Measurements from ENCODE around the gene LDB1.

The LDB1 gene

GRCh38 chr10:102147561-102147960 lies 27.4 kb upstream of the LDB1 start:
- no CpG with 5 or more reads among the region's 1 CpG for WGBS, 2 donors (ENCODE audit: extremely low coverage in 2 of 2, insufficient read length in 2 of 2, insufficient replicate concordance in 1 of 2)
- Histone ChIP-seq H3K4ac (ENCODE audit: low read length) (no peak overlapping the region), H2BK12ac (ENCODE audit: low read length) (no peak overlapping the region), H3K9me3 (replicated peaks in 1 of 2; ENCODE audit: control insufficient read depth in 2 of 2, insufficient read depth in 1 of 2, low read depth in 1 of 2, low read length in 2 of 2) (peaks cover 0 to 2% of the 10 kb centered on the region in 2 donors), H3K4me3 (ENCODE audit: low read length in 2 of 2) (no peak overlapping the region), H2BK120ac (ENCODE audit: low read depth, low read length) (no peak overlapping the region), H4K8ac (ENCODE audit: low read depth, low read length) (no peak overlapping the region), H3K14ac (ENCODE audit: low read length) (no peak overlapping the region), H3K18ac (ENCODE audit: low read length) (no peak overlapping the region), H3K23ac (ENCODE audit: low read depth, low read length, poor library complexity) (no peak overlapping the region), H3K9ac (ENCODE audit: low read depth, low read length, poor library complexity) (no peak overlapping the region), H3K27ac (replicated peaks; ENCODE audit: low read length) (no peak overlapping the region), H3K4me2 (ENCODE audit: insufficient read depth, low read length, poor library complexity, severe bottlenecking) (no peak overlapping the region), H2AFZ (ENCODE audit: low read length) (no peak overlapping the region), H2AK5ac (ENCODE audit: low read depth, low read length) (no peak overlapping the region), H2BK5ac (ENCODE audit: low read length) (no peak overlapping the region), H4K91ac (ENCODE audit: low read depth, low read length, poor library complexity) (no peak overlapping the region), H3K79me1 (ENCODE audit: low read depth, low read length) (peaks cover 3% of the 10 kb centered on the region), H3K36me3 (replicated peaks in 1 of 2; ENCODE audit: control insufficient read depth in 2 of 2, insufficient read depth in 2 of 2, low read length in 2 of 2) (peaks cover 52 to 79% of the 10 kb centered on the region in 2 donors), H3K4me1 (ENCODE audit: control insufficient read depth in 2 of 2, insufficient read depth in 1 of 2, low read depth in 1 of 2, low read length in 2 of 2) (peaks cover 5 to 7% of the 10 kb centered on the region in 2 donors), H3K27me3 (ENCODE audit: control insufficient read depth in 3 of 3, insufficient read depth in 3 of 3, low read depth in 1 of 3, low read length in 3 of 3) (no peaks in the 10 kb centered on the region), H2BK15ac (ENCODE audit: low read length) (no peak overlapping the region)
- DNase-seq (ENCODE audit: low spot score) = no peak

- Histone ChIP-seq H2BK120ac (ENCODE audit: low read depth, low read length) (no peak overlapping the region), H3K14ac (ENCODE audit: low read length) (no peak overlapping the region), H2BK12ac (ENCODE audit: low read length) (no peak overlapping the region), H3K4me1 (ENCODE audit: control insufficient read depth in 2 of 2, insufficient read depth in 1 of 2, low read depth in 1 of 2, low read length in 2 of 2) (peaks cover 5% of the 10 kb centered on the region in 2 donors), H3K27ac (replicated peaks; ENCODE audit: low read length) (no peak overlapping the region), H4K91ac (ENCODE audit: low read depth, low read length, poor library complexity) (no peak overlapping the region), H3K18ac (ENCODE audit: low read length) (no peak overlapping the region), H3K36me3 (replicated peaks in 1 of 2; ENCODE audit: control insufficient read depth in 2 of 2, insufficient read depth in 2 of 2, low read length in 2 of 2) (peaks cover 52 to 80% of the 10 kb centered on the region in 2 donors), H3K79me1 (ENCODE audit: low read depth, low read length) (no peaks in the 10 kb centered on the region), H2AFZ (ENCODE audit: low read length) (no peak overlapping the region), H3K9me3 (replicated peaks in 1 of 2; ENCODE audit: control insufficient read depth in 2 of 2, insufficient read depth in 1 of 2, low read depth in 1 of 2, low read length in 2 of 2) (peaks cover 0 to 2% of the 10 kb centered on the region in 2 donors), H3K9ac (ENCODE audit: low read depth, low read length, poor library complexity) (no peak overlapping the region), H4K8ac (ENCODE audit: low read depth, low read length) (no peak overlapping the region), H2AK5ac (ENCODE audit: low read depth, low read length) (no peak overlapping the region), H3K4me2 (ENCODE audit: insufficient read depth, low read length, poor library complexity, severe bottlenecking) (no peak overlapping the region), H3K4me3 (ENCODE audit: low read length in 2 of 2) (no peak overlapping the region), H2BK5ac (ENCODE audit: low read length) (no peak overlapping the region), H3K23ac (ENCODE audit: low read depth, low read length, poor library complexity) (peak overlapping the region; percentile 38), H3K27me3 (ENCODE audit: control insufficient read depth in 3 of 3, insufficient read depth in 3 of 3, low read depth in 1 of 3, low read length in 3 of 3) (no peaks in the 10 kb centered on the region), H2BK15ac (ENCODE audit: low read length) (no peak overlapping the region), H3K4ac (ENCODE audit: low read length) (no peak overlapping the region)
- no CpG with 5 or more reads among the region's 17 CpGs for WGBS, 2 donors (ENCODE audit: extremely low coverage in 2 of 2, insufficient read length in 2 of 2, insufficient replicate concordance in 1 of 2)
- DNase-seq (ENCODE audit: low spot score) = no peak
Measured at GRCh38 chr10:102146971-102147428, 26.8 kb upstream of the LDB1 start.

GRCh38 chr10:102141583-102142107 lies 21.5 kb upstream of the LDB1 start:
- H3K9ac ChIP-seq (ENCODE audit: low read depth, low read length, poor library complexity) = no peak overlapping the region
- no peak overlapping the region for H2AFZ ChIP-seq (ENCODE audit: low read length)
- no peak overlapping the region for H3K18ac ChIP-seq (ENCODE audit: low read length)
- no peak overlapping the region for H3K14ac ChIP-seq (ENCODE audit: low read length)
- no peak overlapping the region for H2BK5ac ChIP-seq (ENCODE audit: low read length)
- no peak overlapping the region for H2BK15ac ChIP-seq (ENCODE audit: low read length)
- no peak overlapping the region for H2BK12ac ChIP-seq (ENCODE audit: low read length)
- no peak for DNase-seq (ENCODE audit: low spot score)
- peaks cover 69 to 85% of the 10 kb centered on the region in 2 donors for H3K36me3 ChIP-seq (replicated peaks in 1 of 2; ENCODE audit: control insufficient read depth in 2 of 2, insufficient read depth in 2 of 2, low read length in 2 of 2)
- no peak overlapping the region for H3K4me3 ChIP-seq (ENCODE audit: low read length in 2 of 2)
- H4K8ac ChIP-seq (ENCODE audit: low read depth, low read length) = no peak overlapping the region
- H3K4me2 ChIP-seq (ENCODE audit: insufficient read depth, low read length, poor library complexity, severe bottlenecking) = no peak overlapping the region
- H3K4me1 ChIP-seq (ENCODE audit: control insufficient read depth in 2 of 2, insufficient read depth in 1 of 2, low read depth in 1 of 2, low read length in 2 of 2) = no peaks in the 10 kb centered on the region
- WGBS, 2 donors (ENCODE audit: extremely low coverage in 2 of 2, insufficient read length in 2 of 2, insufficient replicate concordance in 1 of 2) = no CpG with 5 or more reads among the region's 4 CpGs
- H4K91ac ChIP-seq (ENCODE audit: low read depth, low read length, poor library complexity) = no peak overlapping the region
- no peak overlapping the region for H2AK5ac ChIP-seq (ENCODE audit: low read depth, low read length)
- peaks cover 0 to 2% of the 10 kb centered on the region in 2 donors for H3K9me3 ChIP-seq (replicated peaks in 1 of 2; ENCODE audit: control insufficient read depth in 2 of 2, insufficient read depth in 1 of 2, low read depth in 1 of 2, low read length in 2 of 2)
- H3K27ac ChIP-seq (replicated peaks; ENCODE audit: low read length) = no peak overlapping the region
- H3K27me3 ChIP-seq (ENCODE audit: control insufficient read depth in 3 of 3, insufficient read depth in 3 of 3, low read depth in 1 of 3, low read length in 3 of 3) = no peaks in the 10 kb centered on the region
- H3K4ac ChIP-seq (ENCODE audit: low read length) = no peak overlapping the region
- peaks cover 4% of the 10 kb centered on the region for H3K79me1 ChIP-seq (ENCODE audit: low read depth, low read length)
- no peak overlapping the region for H2BK120ac ChIP-seq (ENCODE audit: low read depth, low read length)
- H3K23ac ChIP-seq (ENCODE audit: low read depth, low read length, poor library complexity) = no peak overlapping the region

- Histone ChIP-seq H3K23ac (ENCODE audit: low read depth, low read length, poor library complexity) (no peak overlapping the region), H3K9ac (ENCODE audit: low read depth, low read length, poor library complexity) (no peak overlapping the region), H2BK15ac (ENCODE audit: low read length) (no peak overlapping the region), H4K91ac (ENCODE audit: low read depth, low read length, poor library complexity) (no peak overlapping the region), H3K14ac (ENCODE audit: low read length) (no peak overlapping the region), H2AK5ac (ENCODE audit: low read depth, low read length) (no peak overlapping the region), H3K9me3 (replicated peaks in 1 of 2; ENCODE audit: control insufficient read depth in 2 of 2, insufficient read depth in 1 of 2, low read depth in 1 of 2, low read length in 2 of 2) (peaks cover 0 to under 1% of the 10 kb centered on the region in 2 donors), H3K4ac (ENCODE audit: low read length) (no peak overlapping the region), H3K4me1 (ENCODE audit: control insufficient read depth in 2 of 2, insufficient read depth in 1 of 2, low read depth in 1 of 2, low read length in 2 of 2) (no peaks in the 10 kb centered on the region), H2BK120ac (ENCODE audit: low read depth, low read length) (no peak overlapping the region), H2BK12ac (ENCODE audit: low read length) (no peak overlapping the region), H3K79me1 (ENCODE audit: low read depth, low read length) (peaks cover 4% of the 10 kb centered on the region), H3K36me3 (replicated peaks in 1 of 2; ENCODE audit: control insufficient read depth in 2 of 2, insufficient read depth in 2 of 2, low read length in 2 of 2) (peaks cover 64 to 79% of the 10 kb centered on the region in 2 donors), H3K4me3 (ENCODE audit: low read length in 2 of 2) (no peak overlapping the region), H2AFZ (ENCODE audit: low read length) (no peak overlapping the region), H3K18ac (ENCODE audit: low read length) (no peak overlapping the region), H3K27me3 (ENCODE audit: control insufficient read depth in 3 of 3, insufficient read depth in 3 of 3, low read depth in 1 of 3, low read length in 3 of 3) (no peaks in the 10 kb centered on the region), H3K27ac (replicated peaks; ENCODE audit: low read length) (no peak overlapping the region), H3K4me2 (ENCODE audit: insufficient read depth, low read length, poor library complexity, severe bottlenecking) (no peak overlapping the region), H2BK5ac (ENCODE audit: low read length) (no peak overlapping the region), H4K8ac (ENCODE audit: low read depth, low read length) (no peak overlapping the region)
- no peak for DNase-seq (ENCODE audit: low spot score)
- WGBS, 2 donors (ENCODE audit: extremely low coverage in 2 of 2, insufficient read length in 2 of 2, insufficient replicate concordance in 1 of 2) = no CpG with 5 or more reads among the region's 5 CpGs
Measured at GRCh38 chr10:102140913-102141540, 20.9 kb upstream of the LDB1 start.
